Suprapubic skin (tissue), 4 donors: Measurements from ENCODE around the gene IL24. TPM values are rescaled to one million over a fixed set of nuclear protein-coding genes. Genes with fewer than 3 reads are reported as not detected.

Experiments
- DNase-seq, 2 donors: peaks; one replicate each; pipeline ENCODE4 v3.0.0-alpha.2; 2019; ENCODE audit warnings: low spot score in 2 of 2
- H3K27ac ChIP-seq: fragments of 200-600 bp; sonication (generic); one replicate; pipeline ENCODE4 v1.5.1; 2019
- H3K27me3 ChIP-seq: fragments of 200-600 bp; sonication (generic); one replicate; pipeline ENCODE4 v1.5.1; 2019
- H3K36me3 ChIP-seq: fragments of 200-600 bp; sonication (generic); one replicate; pipeline ENCODE4 v1.5.1; 2019
- H3K4me1 ChIP-seq: fragments of 200-600 bp; sonication (generic); one replicate; pipeline ENCODE4 v1.5.1; 2019
- H3K4me3 ChIP-seq: fragments of 200-600 bp; sonication (generic); one replicate; pipeline ENCODE4 v1.5.1; 2019; ENCODE audit warnings: mild to moderate bottlenecking
- H3K9me3 ChIP-seq: fragments of 200-600 bp; sonication (generic); one replicate; pipeline ENCODE4 v1.5.1; 2019
- CTCF ChIP-seq, 2 donors: fragments of 200-600 bp in 1 of 2; fragments of 450-650 bp in 1 of 2; sonication (generic) in 1 of 2; IDR thresholded peaks; one replicate each; pipeline ENCODE4 v1.5.1; 2016 to 2019; ENCODE audit warnings: antibody characterized with exemption in 2 of 2, mild to moderate bottlenecking in 1 of 2, moderate library complexity in 1 of 2
- EP300 ChIP-seq: sonication (generic); formaldehyde crosslinking; IDR thresholded peaks from one replicate; pipeline ENCODE4 v1.6.1; 2017; ENCODE audit warnings: antibody characterized with exemption
- POLR2A ChIP-seq, 2 donors: fragments of 450-650 bp; IDR thresholded peaks; one replicate each; pipeline ENCODE4 v1.6.1; 2017; ENCODE audit warnings: antibody characterized with exemption in 2 of 2, mild to moderate bottlenecking in 2 of 2, moderate library complexity in 2 of 2
- POLR2AphosphoS5 ChIP-seq, 3 donors: sonication (generic); formaldehyde crosslinking; IDR thresholded peaks; one replicate each; pipeline ENCODE4 v1.6.1; 2017; ENCODE audit warnings: antibody characterized with exemption in 3 of 3
- WGBS: methylation state at CpG from one replicate; pipeline ENCODE4 v1.1.5; 2018; 5-methylcytosine and 5-hydroxymethylcytosine counted together
- total RNA-seq, 4 donors: library from RNA; depleted of rRNA; stranded (reverse); fragments of >200 nt; gene quantifications; one replicate each; pipeline ENCODE4 v1.1.0, GENCODE V29; 2016

Gene IL24
- total RNA-seq, 4 donors from 2014 or later, result not detected

DNA sequence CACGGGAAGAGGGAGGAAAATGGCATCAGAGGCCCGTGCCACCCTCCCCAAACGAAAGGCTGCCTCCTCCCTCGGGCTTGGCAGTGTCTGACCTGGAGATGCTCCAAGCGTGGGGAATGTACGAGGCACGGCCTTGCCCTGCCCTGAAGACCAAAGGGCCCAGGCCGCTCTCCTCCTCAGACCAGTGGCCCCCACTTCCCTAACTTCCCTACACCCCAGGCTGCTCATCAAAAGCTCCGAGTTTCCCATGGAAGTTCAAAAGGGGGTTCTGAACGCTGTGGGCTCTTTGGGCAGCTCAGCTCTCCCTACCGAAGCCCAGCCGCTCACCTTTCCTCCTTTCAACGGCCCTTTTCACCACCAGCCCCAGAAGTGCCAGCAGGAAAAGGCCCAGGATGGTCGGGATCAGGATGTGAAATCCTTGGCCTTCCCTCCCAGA lies 12.7 kb downstream of the IL24 start:
- 18% methylated on average over 14 of the region's 14 CpGs for whole genome bisulfite sequencing
- Histone ChIP-seq H3K27me3 (peaks cover 20% of the 10 kb centered on the region), H3K4me1 (peaks cover 24% of the 10 kb centered on the region), H3K4me3 (peak overlapping the region; percentile 50), H3K27ac (peak overlapping the region; percentile 68), H3K36me3 (no peaks in the 10 kb centered on the region), H3K9me3 (no peaks in the 10 kb centered on the region)
- TF ChIP-seq CTCF (IDR thresholded peaks at IDR 0.05), result no peak
- no peak for TF ChIP-seq EP300
- TF ChIP-seq POLR2AphosphoS5 (IDR thresholded peaks at IDR 0.05), result no peak
- TF ChIP-seq POLR2A (IDR thresholded peaks at IDR 0.05), result no peak
- DNase-seq, result no peak

DNA sequence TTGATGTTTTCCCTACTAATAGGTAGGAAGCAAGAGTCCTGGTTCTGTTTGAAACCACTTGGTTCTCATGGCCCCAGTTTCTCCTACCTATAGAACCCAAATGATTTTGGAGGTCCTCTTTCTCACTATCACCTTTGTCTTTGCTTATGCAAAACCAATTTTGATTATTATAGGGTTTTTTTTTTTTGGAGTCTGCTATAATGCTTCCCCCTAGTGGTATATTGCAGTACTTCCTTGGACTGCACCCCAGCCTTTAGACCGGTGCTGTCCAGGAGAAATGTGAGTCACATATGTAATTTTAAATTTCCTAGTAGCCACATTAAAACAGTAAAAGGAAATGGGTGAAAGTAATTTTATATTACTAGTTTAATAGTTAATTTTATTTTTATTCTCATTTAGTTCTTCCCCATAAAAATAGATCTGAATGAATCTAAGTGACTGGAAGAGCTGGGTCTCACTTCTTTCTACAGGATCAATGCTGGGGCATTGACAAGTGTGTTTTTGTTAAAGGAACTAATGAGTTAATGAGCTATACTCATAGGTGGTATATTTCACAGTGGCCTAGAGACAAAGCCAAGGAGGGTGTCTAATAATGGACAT lies 13.9 kb downstream of the IL24 start:
- 0% methylated on average over 1 of the region's 1 CpG for WGBS
- Histone ChIP-seq H3K9me3 (no peaks in the 10 kb centered on the region), H3K27ac (no peak overlapping the region), H3K4me1 (peaks cover 24% of the 10 kb centered on the region), H3K4me3 (no peak overlapping the region), H3K36me3 (no peaks in the 10 kb centered on the region), H3K27me3 (peaks cover 25% of the 10 kb centered on the region)
- DNase-seq, result no peak
- TF ChIP-seq CTCF (IDR thresholded peaks at IDR 0.05) (peak; percentile 76 to 79), POLR2A (IDR thresholded peaks at IDR 0.05) (no peak)

GRCh38 chr1:206912445-206913095 lies 15.3 kb downstream of the IL24 start:
- no peak for DNase-seq
- WGBS, result 20% methylated on average over 7 of the region's 7 CpGs

DNA sequence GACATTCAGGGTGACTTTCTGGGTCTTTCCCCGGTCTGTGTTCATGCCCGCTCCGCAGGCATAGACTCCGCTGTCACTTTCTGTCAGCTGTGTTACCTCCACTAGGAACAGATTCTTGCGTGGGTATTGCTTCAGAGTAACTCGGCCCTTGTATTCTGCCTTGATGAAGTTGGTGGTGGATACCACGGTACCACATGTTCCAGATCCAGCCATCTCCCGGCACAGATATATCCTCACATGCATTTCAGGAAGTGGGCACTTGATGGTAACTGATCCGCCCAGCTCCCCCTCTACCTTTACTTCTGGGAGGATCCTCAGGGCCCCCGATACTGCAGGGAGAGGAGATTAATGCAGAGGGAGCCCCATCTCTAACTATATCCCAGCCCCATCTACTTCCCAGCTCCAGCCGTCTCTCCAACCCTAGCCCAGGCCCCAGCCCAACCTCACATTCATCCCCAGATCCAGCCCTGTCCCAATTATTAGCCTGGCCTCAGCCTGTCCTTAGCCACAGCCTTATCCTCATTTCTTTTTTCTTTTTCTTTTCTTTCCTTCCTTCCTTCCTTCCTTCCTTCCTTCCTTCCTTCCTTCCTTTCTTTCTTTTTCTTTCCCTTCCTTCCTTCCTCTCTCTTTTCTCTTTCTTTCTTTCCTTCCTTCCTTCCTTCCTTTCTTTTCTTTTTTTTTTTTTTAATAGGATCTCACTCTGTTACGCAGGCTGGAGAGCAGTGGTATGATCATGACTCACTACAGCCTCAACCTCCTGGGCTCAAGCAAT lies 16.7 kb downstream of the IL24 start:
- Histone ChIP-seq H3K27me3 (peaks cover 19% of the 10 kb centered on the region), H3K9me3 (no peaks in the 10 kb centered on the region), H3K4me3 (no peak overlapping the region), H3K36me3 (no peaks in the 10 kb centered on the region), H3K4me1 (peaks cover 17% of the 10 kb centered on the region), H3K27ac (no peak overlapping the region)
- no peak for DNase-seq
- 87% methylated on average over 12 of the region's 12 CpGs for WGBS
- TF ChIP-seq EP300, result no peak

More at GRCh38 chr1:206912445-206913095, 15.3 kb downstream of the IL24 start:
- H3K4me3 ChIP-seq, result no peak overlapping the region
- peaks cover 27% of the 10 kb centered on the region for H3K27me3 ChIP-seq
- H3K9me3 ChIP-seq, result no peaks in the 10 kb centered on the region
- H3K4me1 ChIP-seq, result peaks cover 24% of the 10 kb centered on the region
- no peak overlapping the region for H3K27ac ChIP-seq
- peak; percentile 80 to 81 for TF ChIP-seq CTCF (IDR thresholded peaks at IDR 0.05)
- TF ChIP-seq EP300, result no peak
- H3K36me3 ChIP-seq, result no peaks in the 10 kb centered on the region

GRCh38 chr1:206915030-206915735 lies 17.9 kb downstream of the IL24 start:
- 87% methylated on average over 15 of the region's 15 CpGs for WGBS
- no peak overlapping the region for H3K27ac ChIP-seq

More at GRCh38 chr1:206915030-206915735, 17.9 kb downstream of the IL24 start:
- Histone ChIP-seq H3K4me1 (peaks cover 5% of the 10 kb centered on the region), H3K4me3 (no peak overlapping the region), H3K36me3 (no peaks in the 10 kb centered on the region), H3K27me3 (peaks cover 9% of the 10 kb centered on the region), H3K9me3 (no peaks in the 10 kb centered on the region)
- DNase-seq, result no peak
- TF ChIP-seq CTCF (IDR thresholded peaks at IDR 0.05), result no peak
- TF ChIP-seq POLR2A (IDR thresholded peaks at IDR 0.05), result no peak
- no peak for TF ChIP-seq EP300
- no peak for TF ChIP-seq POLR2AphosphoS5 (IDR thresholded peaks at IDR 0.05)
